Stimulated activated CD8-positive, alpha-beta memory T cell treated with anti-CD3 and anti-CD28 coated beads, Interleukin-7, amount 100 ng/mL, for 1 hour (primary cell): Measurements from ENCODE around the gene BBOX1.
"Not testable (repeated sequence)": the region's sequence is repeated elsewhere in the genome, so short reads cannot be mapped to it uniquely, and the experiment has no call there.

ENCODE experiments used
- DNase-seq, 2 donors: peaks; one replicate each; pipeline ENCODE4 v3.0.0-alpha.2; 2020; ENCODE audit warnings: low read depth in 2 of 2

BBOX1 gene, protein sequence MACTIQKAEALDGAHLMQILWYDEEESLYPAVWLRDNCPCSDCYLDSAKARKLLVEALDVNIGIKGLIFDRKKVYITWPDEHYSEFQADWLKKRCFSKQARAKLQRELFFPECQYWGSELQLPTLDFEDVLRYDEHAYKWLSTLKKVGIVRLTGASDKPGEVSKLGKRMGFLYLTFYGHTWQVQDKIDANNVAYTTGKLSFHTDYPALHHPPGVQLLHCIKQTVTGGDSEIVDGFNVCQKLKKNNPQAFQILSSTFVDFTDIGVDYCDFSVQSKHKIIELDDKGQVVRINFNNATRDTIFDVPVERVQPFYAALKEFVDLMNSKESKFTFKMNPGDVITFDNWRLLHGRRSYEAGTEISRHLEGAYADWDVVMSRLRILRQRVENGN

DNA sequence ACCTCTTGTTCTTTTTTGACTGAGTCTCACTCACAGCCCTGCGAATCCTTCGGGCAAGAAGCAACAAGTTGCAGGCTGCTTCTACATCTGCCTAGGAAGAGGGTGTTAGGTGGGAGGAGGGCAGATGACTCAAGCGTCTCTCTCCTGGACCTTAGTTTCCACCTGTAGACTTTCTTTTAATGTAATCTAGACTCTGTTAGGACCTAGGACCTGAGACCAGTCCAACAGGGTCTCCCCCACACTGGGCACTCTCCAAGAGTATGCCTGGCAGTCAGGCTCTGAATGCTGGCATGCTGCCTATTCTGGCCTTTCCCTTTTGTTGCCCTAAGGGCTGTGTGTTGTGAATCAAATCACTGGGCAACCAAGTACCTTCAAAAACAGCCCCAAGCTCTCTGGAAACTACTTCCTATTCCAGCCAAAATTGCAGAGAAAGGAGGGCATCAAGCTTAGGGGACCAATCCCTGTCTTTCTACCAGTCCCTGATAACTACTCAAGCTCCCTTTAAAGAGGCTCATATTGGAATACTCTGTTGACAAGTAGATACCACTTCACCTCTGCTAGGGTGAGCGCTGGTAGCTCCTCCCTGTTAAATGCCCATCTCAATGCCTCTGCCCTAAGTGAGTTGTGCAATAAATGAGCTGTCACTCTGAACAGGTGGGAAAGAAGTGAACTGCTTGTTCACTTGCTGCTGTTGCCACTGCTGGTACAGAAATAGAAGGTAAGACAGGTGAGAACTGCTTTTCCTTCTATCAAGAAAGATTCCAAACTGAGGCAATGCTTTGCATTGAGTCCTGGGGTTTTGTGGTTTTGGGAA is at the start of gene BBOX1:
TSS of gene BBOX1 (plus strand) at position 514 of the 814 bp plus-strand sequence. CDS start 14,616 bp downstream, outside the sequence.
- no peak for DNase-seq

DNA sequence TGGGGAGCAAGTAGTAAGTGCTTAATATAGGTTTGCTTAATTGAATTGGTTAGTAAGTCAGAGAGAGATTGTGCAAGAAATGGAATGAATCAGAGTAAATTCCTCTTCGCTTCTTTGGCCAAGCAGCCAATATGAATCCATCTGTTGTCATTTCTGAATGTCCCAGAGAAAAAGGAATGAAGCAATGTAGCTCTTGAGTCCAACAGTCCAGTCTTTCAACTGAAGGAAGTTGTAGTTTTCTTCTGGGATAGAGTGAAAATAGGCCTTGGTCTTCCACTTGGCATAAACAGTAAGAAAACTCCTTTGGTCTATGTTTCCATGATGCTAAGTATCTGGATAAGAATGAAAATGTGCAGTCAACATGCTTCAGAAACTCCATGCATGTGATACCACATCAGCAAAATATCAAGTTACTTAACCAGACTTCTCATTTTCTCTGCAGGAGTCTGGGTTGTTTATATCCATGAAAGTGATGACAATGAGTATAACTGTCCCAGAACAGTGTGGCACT is 48.5 kb upstream of the BBOX1 start:
- no peak for DNase-seq

DNA sequence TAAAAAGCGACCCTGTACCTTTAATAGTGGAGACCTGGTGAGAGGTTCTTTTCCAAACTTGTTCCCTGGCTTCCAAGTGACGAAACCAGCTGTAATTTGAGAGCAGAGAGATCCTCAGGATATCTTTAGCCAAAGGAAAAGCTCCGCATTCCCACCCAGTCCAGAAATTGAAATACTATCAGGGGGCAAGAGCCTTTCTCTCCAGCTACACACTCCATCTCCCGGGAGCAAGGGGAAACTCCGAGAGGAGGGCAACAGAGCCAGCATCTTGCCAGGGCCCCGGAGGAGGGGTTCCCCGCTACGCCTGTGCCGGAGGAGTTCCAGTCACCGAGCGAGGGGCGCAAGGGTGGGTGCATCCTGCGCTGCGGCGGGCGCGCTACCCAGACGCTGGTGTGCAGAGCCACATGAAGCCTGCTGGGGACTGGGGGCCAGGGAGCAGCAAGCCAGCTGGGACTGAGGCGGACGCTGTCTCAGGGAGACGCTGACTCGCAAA is 46.6 kb upstream of the BBOX1 start, which contains the start of gene FIBIN:
TSS of gene FIBIN (plus strand) at position 148 of the 493 bp plus-strand sequence. CDS start 415 bp downstream, outside the sequence.
- no peak for DNase-seq

DNA sequence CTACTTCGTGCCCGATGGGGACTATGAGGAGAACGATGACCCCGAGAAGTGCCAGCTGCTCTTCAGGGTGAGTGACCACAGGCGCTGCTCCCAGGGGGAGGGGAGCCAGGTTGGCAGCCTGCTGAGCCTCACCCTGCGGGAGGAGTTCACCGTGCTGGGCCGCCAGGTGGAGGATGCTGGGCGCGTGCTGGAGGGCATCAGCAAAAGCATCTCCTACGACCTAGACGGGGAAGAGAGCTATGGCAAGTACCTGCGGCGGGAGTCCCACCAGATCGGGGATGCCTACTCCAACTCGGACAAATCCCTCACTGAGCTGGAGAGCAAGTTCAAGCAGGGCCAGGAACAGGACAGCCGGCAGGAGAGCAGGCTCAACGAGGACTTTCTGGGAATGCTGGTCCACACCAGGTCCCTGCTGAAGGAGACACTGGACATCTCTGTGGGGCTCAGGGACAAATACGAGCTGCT is 46.0 kb upstream of the BBOX1 start:
- DNase-seq: no peak

DNA sequence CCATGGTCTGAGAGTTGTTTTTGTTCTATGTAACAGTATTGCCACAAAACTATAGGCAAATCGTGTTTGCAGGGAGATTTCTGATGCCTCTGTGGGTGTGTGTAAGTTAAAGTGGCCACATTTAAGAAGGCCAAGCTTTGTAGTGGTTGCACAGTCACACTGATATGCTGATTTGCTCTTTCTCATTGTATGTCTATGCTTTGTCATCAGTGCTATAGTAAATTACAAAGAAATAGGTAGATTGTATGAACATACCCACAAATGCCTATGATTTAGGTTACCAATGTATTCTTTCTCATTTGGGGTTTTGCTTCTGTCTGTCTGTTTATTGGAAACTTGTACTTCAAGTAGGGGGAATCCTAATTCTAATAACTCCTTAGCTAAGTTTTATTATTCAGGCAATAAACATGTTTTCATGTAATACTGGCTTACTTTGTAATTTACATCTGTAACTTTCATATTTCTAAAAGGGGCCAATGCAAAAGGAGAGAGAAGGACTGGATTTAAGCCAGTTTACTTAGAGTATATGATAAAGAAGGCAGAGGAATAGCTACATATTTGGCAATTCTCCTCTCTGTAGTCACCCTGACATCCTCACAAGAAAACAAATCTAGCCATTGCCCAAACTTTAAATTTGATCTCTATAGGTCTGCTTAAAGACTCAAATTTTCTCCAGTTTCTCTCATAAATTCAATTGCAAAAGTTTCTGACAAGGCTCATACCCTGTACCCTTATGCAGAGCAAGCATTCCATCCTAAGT is 44.7 kb upstream of the BBOX1 start:
- no peak for DNase-seq

DNA sequence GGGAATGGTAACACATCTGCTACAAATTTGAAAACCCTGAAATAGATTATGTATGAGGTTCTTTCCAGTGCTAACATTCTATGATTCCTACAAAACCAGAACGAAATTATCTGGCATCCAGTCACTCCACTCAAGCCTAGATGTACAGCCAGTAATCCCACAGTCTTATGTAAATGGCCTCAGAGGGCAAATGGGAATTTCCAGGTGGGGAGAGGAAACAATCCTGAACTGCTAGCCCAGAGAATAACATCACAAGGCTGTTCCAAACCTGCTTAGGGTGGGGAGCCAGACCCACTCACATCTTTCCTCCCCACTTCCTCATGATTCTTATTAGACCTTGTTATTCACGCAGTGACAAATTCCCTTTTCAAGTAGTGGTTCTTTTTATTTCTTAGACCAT is 43.2 kb upstream of the BBOX1 start:
- DNase-seq: no peak

DNA sequence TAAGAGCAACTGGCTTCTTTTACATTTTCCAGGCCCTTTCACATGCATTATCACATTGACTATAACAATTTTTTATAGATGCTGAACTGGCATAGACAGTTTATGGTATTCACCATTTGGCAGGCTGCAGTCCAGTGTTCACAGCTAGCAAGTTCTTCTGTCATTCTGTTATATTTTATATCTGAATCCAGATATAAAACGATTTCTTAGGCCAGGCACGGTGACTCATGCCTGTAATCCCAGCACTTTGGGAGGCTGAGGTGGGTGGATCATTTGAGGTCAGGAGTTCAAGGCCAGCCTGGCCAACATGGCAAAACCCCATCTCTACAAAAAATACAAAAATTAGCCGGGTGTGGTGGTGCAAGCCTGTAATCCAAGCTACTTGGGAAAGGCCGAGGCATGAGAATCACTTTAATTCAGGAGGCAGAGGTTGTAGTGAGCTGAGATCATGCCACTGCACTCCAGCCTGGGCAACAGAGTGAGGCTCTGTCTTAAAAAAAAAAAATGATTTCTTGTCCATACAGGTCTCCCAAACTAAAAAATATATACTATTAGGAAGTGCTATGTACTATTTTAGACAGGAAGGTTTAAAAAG is 39.4 kb upstream of the BBOX1 start:
- not testable (repeated sequence) for DNase-seq

DNA sequence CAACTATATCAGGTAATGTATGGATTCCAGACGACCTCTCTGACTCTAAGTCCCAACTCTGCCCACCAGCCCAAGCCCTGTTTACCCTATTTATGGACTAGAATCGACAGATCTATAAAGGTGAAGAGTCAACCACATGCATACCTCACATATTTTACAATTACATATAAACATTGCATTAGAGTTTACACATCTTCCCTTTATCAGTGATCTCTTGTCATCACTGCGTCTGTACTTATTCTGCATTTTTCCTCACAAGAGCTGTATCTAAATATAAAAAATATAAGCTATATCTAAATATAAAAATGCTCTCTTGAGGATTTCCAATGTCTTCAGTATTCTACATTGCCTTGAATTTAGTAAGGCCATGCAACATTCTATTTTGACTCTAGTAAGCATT is 38.2 kb upstream of the BBOX1 start:
- no peak for DNase-seq

DNA sequence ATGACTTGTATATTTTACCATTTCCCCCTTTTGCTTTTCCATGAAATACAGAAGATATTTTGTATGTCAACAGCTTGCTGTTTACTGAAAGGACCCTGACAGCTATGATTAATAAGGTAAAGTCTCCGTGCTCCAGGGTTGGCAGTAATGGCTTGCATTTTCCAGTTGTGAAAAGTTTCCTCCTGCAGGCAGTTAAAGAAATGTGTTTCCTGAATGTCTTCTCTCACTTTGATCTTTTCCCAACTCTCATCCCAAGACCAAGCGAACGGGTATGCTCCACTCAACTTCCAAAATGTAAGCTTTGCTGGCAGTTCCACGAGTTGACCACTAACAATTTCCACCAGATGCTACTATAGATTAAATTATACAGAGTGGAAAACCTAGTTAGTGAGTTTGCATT is 37.8 kb upstream of the BBOX1 start:
- no peak for DNase-seq

DNA sequence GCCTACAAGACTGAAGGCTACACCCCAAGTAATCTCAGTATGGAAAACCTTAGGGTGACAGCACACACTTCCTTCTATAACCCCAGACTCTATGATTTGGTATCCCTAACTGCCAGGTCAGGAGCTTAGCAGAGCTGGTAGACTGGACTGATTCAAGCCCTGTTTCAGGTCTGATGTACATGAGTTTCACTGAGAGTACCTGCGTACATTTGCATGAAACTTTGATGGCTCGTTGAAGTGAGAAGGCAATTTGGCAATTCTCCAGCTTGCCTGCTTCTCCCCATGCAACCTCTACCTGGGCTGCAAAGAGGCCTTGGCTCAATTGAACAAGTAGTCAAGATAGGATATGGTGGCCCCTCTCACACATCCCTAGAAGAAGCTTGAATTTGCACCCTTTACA is 36.5 kb upstream of the BBOX1 start:
- DNase-seq: no peak

DNA sequence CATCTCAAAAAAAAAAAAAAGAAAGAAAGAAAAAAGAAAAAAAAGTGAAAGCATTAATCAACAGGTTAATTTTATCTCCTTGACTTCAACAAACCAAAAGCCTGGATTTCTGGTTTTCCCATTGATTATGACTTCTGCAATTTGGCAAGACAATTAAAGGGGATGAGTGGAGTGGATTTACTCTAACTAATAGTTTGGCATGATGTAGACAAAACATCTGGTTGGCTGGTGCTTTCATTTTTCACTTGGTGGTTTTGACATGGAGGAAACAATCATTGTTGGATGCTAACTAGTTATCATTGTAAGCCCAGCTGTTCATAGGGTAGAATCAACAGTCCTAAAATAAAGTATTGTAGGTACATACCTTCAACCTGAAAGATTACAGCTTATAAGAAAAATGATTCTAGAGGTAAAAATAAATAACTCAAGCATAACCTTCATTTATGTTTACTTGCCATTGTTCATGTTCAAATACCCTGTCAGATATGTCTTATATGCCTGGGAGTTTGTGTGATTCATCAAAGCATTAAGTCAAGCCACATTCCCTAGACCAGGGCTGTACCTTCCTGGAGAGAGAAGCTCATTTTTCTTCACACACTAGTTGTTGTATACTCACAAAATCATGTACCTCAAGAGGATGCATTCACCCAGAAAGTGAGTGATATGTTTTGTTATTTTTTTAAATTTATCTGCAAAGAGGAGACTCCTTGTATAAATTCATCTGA is 31.6 kb upstream of the BBOX1 start:
- no peak for DNase-seq

DNA sequence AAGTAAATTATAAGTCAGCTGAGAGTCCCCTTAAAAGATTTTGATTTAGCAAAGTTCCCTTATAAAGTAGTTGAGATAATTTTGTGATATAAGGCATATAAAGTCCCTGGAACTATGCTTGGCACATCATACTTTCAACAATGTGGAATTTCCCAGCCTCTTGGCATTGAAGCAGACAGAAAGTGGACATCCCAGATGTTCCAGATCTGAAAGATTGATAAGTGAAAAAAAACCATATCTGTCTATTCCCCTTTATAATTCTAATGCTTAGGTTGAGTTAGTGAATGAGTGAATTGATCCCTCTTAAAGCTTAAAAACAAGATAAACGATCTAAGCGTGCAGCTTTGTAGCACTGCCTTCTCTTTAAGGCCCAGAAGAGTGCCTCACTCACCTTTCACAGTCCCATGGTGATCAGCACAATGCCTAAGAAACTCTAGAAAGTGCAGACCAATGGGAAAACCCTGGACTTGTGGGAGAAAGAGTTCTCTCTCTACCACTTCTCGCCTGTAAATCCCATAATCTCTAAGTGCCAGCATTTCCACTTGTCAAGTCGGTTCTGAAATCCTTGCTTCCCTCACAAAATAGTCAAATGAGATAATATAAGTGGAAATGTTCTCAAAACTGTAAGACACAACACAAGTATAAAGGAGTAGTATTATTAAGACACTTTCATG is 28.9 kb upstream of the BBOX1 start:
- DNase-seq: no peak

DNA sequence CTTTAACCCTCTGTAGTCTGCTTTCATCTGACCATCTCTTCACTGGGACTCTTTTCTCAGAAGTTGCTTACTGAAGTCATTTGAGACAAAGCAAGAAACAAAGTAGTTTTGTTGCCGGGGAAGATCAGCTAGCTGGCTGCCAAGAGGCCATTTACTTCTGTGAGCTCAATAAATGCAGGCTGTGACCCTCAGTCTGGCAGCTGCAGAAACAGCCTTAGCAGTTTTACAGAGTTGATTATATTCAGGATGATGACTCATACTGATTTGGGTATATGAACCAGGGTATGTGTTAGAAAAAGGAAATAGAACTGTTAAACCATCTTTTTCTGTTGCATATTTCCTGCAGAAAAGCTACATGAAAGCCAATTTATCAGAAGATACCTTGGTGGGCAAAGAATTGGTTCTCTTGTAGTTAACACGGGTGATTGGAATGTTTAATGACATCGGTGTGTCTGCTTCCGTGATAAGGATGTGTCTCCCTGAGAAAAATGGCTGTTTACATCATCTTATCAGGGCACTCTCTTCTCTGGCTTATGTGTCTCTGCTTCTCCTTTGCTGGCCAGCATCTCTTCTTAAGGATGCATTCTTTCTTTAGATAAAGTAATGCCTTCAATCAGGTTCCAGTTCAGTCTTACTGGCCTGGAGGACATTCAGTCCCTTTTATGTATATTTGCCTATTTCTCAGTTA is 28.2 kb upstream of the BBOX1 start:
- no peak for DNase-seq

DNA sequence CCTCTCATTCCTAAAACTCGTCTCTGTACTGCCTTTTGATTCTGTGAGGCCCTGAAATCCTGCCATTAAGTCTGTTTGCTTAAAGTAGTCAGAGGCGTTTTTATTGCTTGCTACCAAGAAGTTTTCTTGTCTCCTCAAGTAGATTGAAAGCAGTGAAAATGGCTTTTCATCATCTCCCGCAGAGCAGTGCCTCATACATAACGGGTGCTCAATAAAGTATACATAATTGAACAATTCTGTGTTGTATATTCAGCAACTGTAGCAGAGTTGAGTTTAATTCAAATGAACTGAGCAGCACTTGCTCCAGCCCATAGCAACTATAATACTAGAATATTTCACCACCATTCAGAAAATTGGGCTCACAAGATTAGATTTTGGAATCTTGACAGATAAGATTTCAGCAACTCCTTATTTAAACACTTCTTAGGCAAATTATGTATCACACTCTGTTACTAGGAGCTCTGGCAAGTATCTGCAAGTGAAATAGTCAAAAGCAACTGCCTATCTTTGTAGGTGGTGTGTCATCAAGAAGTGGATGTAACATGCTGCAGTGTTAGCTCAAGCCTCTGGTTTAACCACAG is 26.7 kb upstream of the BBOX1 start:
- DNase-seq: no peak

DNA sequence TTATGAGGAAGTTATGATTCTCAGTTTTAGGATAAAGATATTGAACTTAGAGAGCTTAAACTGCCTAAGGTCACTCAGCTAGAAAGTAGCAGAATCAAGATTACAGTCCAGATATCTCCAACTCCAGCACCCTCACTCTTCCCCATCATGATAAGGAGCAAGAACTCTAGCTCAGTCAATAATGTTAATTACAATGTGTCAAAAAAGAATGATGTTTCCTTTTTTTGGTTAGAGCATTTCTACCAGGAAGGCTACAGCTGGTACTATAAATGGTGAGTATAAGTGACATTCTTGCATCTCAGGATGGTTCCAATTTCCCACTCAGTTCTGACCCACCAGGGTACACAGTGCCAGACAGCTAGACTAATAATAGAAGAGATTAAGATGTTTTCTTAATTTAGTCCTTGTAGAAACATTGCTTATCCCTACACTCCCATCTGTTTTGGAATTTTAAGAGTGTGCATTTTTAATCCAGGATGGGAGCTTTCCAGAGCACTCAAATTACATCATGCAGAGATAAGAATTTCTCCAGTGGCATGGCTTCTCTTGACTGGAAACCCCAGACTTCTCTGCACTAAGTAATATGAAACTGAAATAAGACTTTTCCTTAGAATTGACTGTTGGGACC is 21.6 kb upstream of the BBOX1 start:
- DNase-seq: no peak

DNA sequence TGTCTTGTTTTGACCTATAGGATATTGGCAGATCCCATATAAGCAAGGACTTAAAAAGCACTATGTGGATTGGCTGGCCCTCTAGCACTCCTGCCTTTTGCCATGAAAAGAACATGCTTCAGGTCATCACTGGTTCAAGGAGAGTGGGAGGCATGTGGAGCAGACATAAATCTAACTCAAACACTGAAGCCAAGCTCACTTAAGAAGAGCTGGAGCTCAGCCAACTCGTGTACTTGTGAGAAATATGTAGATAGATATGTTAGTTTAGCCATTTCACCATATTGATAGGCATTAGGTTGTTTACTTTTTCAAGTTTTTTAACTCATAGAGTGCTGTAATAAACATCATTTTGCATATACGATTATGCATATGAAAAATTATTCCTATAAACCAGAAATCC is 19.9 kb upstream of the BBOX1 start:
- no peak for DNase-seq

DNA sequence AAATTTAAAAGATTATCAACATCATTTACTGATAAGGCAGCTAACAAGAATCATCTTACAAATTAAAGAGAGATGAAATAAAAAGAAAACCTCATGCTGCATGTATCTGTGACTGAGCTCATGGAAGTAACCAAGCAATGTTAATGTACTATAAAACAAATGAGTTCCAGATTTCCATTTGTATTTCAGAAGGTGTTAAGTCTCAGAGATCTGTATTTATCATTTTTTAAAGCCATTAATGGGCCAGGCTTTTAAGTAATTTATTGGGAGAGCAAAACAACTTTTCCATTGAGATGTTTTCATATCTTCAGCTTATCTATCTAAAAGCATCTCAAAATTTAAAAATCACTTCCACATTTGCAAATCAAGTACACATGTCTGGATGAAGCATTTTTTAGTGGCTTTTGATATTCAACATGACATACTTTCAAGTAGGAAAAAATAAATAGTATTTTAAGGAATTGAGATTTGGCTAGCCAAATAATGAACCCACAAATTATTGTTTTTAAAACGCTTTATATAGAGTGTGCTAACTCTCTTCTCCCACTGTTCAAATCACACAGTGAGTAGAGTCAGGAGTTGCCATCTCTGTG is 17.9 kb upstream of the BBOX1 start:
- DNase-seq: no peak

DNA sequence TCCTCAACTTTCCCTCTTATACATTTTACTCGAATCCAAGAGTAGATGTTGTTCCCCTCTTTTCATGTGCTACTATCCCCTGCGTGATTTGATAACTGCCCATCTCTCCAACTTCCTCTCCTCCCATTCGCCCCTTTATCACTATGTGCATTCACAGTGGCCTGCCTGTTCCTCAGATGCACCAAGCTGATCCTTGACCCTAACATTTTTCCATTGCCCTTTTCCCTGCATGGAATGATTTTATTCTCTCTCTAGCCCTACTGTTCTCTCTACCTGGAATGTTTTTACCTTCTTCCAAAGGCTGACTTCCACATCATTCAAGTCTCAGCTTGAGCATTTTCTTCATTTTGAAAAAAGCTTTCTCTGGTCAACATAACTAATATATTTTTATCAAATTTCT is 15.8 kb upstream of the BBOX1 start:
- DNase-seq: no peak
